HG03342 (cell line): ENCODE results near the gene WDR90.

Source experiments
- ATAC-seq: cut with Tn5 transposase; IDR thresholded peaks from one replicate; pipeline ENCODE4 v1.9.1; 2021; ENCODE audit warnings: mild to moderate bottlenecking, moderate library complexity; ENCODE audit not compliant: unreplicated experiment

The WDR90 gene

GRCh38 chr16:658679-659571 is 9.8 kb downstream of the WDR90 start:
- ATAC-seq: no peak

- no peak for ATAC-seq
Measured at GRCh38 chr16:659618-660017, 10.5 kb downstream of the WDR90 start.

GRCh38 chr16:660132-660458 is 10.9 kb downstream of the WDR90 start:
- ATAC-seq: no peak

- ATAC-seq: peak; percentile 48
Measured at GRCh38 chr16:660459-661183, 11.5 kb downstream of the WDR90 start.

GRCh38 chr16:661184-661821 is 12.1 kb downstream of the WDR90 start:
- no peak for ATAC-seq

GRCh38 chr16:662095-662494 is 12.9 kb downstream of the WDR90 start:
- no peak for ATAC-seq

- ATAC-seq: no peak
Measured at GRCh38 chr16:662597-662996, 13.4 kb downstream of the WDR90 start.

- no peak for ATAC-seq
Measured at GRCh38 chr16:666572-666971, 17.4 kb downstream of the WDR90 start.

GRCh38 chr16:667113-667779 is 18.1 kb downstream of the WDR90 start:
- ATAC-seq: no peak

- peak; percentile 77 for ATAC-seq
Measured at GRCh38 chr16:667780-668518, 18.8 kb downstream of the WDR90 start, which contains the start of gene RHOT2. Gene RHOT2 (plus strand): TSS chr16:668132. CDS start chr16:668200, 68 bp downstream.

- ATAC-seq: no peak
Measured at GRCh38 chr16:668519-669171, 19.5 kb downstream of the WDR90 start.

GRCh38 chr16:669666-670065 is 20.5 kb downstream of the WDR90 start:
- ATAC-seq: no peak

- no peak for ATAC-seq
Measured at GRCh38 chr16:670485-671352, 21.6 kb downstream of the WDR90 start.

- ATAC-seq: no peak
Measured at GRCh38 chr16:671353-672131, 22.4 kb downstream of the WDR90 start.

- ATAC-seq: no peak
Measured at GRCh38 chr16:672371-672770, 23.2 kb downstream of the WDR90 start.

GRCh38 chr16:672851-673250 is 23.7 kb downstream of the WDR90 start:
- ATAC-seq: no peak

- ATAC-seq: no peak
Measured at GRCh38 chr16:673399-673991, 24.3 kb downstream of the WDR90 start.
